Stimulated activated CD8-positive, alpha-beta memory T cell treated with anti-CD3 and anti-CD28 coated beads, Interleukin-12 subunit alpha, Interleukin-12 subunit beta, amount 100 ng/mL, for 24 hours (primary cell): ENCODE results near the gene CCNG2.

Source experiments
- DNase-seq: peaks from one replicate; pipeline ENCODE4 v3.0.0-alpha.2; 2020; ENCODE audit errors: extremely low read depth

The CCNG2 gene

GRCh38 chr4:77147079-77147782 is 9.8 kb upstream of the CCNG2 start:
- DNase-seq, result no peak

GRCh38 chr4:77148078-77148477 is 8.9 kb upstream of the CCNG2 start:
- no peak for DNase-seq

- no peak for DNase-seq
These were observed 7.2 kb upstream of the CCNG2 start for GRCh38 chr4:77149789-77150188.

- DNase-seq, result no peak
These were observed 5.8 kb upstream of the CCNG2 start for GRCh38 chr4:77151241-77151640.

GRCh38 chr4:77152421-77152820 is 4.6 kb upstream of the CCNG2 start:
- no peak for DNase-seq

GRCh38 chr4:77153006-77153405 is 4.0 kb upstream of the CCNG2 start:
- DNase-seq, result no peak

GRCh38 chr4:77154065-77154464 is 2.9 kb upstream of the CCNG2 start:
- no peak for DNase-seq

- no peak for DNase-seq
These were observed 2.1 kb upstream of the CCNG2 start for GRCh38 chr4:77154761-77155499.

- DNase-seq, result no peak
These were observed 1.2 kb upstream of the CCNG2 start for GRCh38 chr4:77155631-77156452.

- DNase-seq, result peak; percentile 86
These were observed 485 bp upstream of the CCNG2 start for GRCh38 chr4:77156533-77156911.

- DNase-seq, result peak; percentile 43
These were observed 966 bp downstream of the CCNG2 start for GRCh38 chr4:77157859-77158486.

GRCh38 chr4:77158487-77158861 is 1.5 kb downstream of the CCNG2 start:
- DNase-seq, result no peak

- no peak for DNase-seq
These were observed 2.8 kb downstream of the CCNG2 start for GRCh38 chr4:77159806-77160205.

GRCh38 chr4:77163641-77164040 is 6.6 kb downstream of the CCNG2 start:
- DNase-seq, result no peak

- no peak for DNase-seq
These were observed 10.2 kb downstream of the CCNG2 start for GRCh38 chr4:77167173-77167572.

- DNase-seq, result no peak
These were observed 10.9 kb downstream of the CCNG2 start for GRCh38 chr4:77167866-77168265.

- no peak for DNase-seq
These were observed 12.5 kb downstream of the CCNG2 start for GRCh38 chr4:77169481-77169880.

GRCh38 chr4:77170926-77171325 is 13.9 kb downstream of the CCNG2 start:
- DNase-seq, result no peak

- DNase-seq, result no peak
These were observed 15.3 kb downstream of the CCNG2 start for GRCh38 chr4:77172336-77172735.

GRCh38 chr4:77174426-77174825 is 17.4 kb downstream of the CCNG2 start:
- DNase-seq, result no peak

GRCh38 chr4:77175201-77175611 is 18.2 kb downstream of the CCNG2 start:
- no peak for DNase-seq

GRCh38 chr4:77176640-77177039 is 19.6 kb downstream of the CCNG2 start:
- DNase-seq, result no peak
